Prostate gland (tissue), 2 donors: ENCODE results near the gene GABRE.

Source experiments
- CTCF ChIP-seq, 4 experiments: fragments of 200-600 bp in 2 of 4; fragments of 450-650 bp in 2 of 4; sonication (generic) in 2 of 4; IDR thresholded peaks; 1 replicate in 3 of 4; 2 replicates in 1 of 4; pipeline ENCODE4 v1.5.1; 2016 to 2019; ENCODE audit warnings: antibody characterized with exemption in 4 of 4, mild to moderate bottlenecking in 2 of 4, moderate library complexity in 2 of 4
- POLR2AphosphoS5 ChIP-seq: sonication (generic); formaldehyde crosslinking; IDR thresholded peaks from one replicate; pipeline ENCODE4 v1.6.1; 2017; ENCODE audit warnings: antibody characterized with exemption

- TF ChIP-seq CTCF (IDR thresholded peaks at IDR 0.05) = no peak
- no peak for TF ChIP-seq POLR2AphosphoS5
These were observed 11.1 kb upstream of the GABRE start for GRCh38 chrX:151985531-151985930.
